ENCODE results near the gene ATG16L1.

The ATG16L1 gene

DNA sequence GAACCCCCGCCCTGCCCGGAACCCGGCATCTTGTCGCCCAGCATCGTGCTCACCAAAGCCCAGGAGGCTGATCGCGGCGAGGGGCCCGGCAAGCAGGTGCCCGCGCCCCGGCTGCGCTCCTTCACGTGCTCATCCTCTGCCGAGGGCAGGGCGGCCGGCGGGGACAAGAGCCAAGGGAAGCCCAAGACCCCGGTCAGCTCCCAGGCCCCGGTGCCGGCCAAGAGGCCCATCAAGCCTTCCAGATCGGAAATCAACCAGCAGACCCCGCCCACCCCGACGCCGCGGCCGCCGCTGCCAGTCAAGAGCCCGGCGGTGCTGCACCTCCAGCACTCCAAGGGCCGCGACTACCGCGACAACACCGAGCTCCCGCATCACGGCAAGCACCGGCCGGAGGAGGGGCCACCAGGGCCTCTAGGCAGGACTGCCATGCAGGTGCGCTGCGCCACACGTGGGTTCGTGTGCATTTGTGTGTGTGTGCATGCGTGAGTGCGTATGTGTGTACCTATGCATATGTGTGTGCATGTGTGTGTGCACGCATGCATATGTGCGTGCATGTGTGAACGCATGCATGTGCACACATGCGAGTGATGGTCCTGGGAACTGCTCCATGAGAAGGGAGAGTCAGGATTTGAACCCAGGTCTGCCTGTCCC, 47.1 kb upstream of the ATG16L1 start:
- no peaks in the 10 kb centered on the region for H3F3A ChIP-seq (ENCODE audit: insufficient read depth, low read length)
- H3K4me1 ChIP-seq (ENCODE audit: low read length), result no peaks in the 10 kb centered on the region
- H3K79me2 ChIP-seq (ENCODE audit: low read length), result no peaks in the 10 kb centered on the region
- H3K4me3 ChIP-seq (ENCODE audit: low read length), result no peak overlapping the region
- no peak overlapping the region for H3K9ac ChIP-seq (ENCODE audit: low read length)
- no peaks in the 10 kb centered on the region for H3K27me3 ChIP-seq (replicated peaks; ENCODE audit: insufficient read depth, low read length)
- no peaks in the 10 kb centered on the region for H3K9me2 ChIP-seq (replicated peaks; ENCODE audit: insufficient read depth, low read length)
- no peaks in the 10 kb centered on the region for H3K9me3 ChIP-seq (replicated peaks; ENCODE audit: insufficient read depth, low read length)
- H3K4me2 ChIP-seq (ENCODE audit: low read depth, low read length), result no peak overlapping the region
- no peak for DNase-seq
- TF ChIP-seq CTCF (IDR thresholded peaks at IDR 0.05; ENCODE audit: low read length) (no peak), EZH2 (optimal IDR thresholded peaks at IDR 0.05; ENCODE audit: low read depth, low read length) (no peak), EZH2phosphoT487 (IDR thresholded peaks at IDR 0.05; ENCODE audit: low read length) (no peak)
- H3K36me3 ChIP-seq (replicated peaks; ENCODE audit: insufficient read depth, low read length), result no peaks in the 10 kb centered on the region
- no peaks in the 10 kb centered on the region for H4K20me1 ChIP-seq (ENCODE audit: insufficient read depth, low read length)
- H3K27ac ChIP-seq (ENCODE audit: low read length), result no peak overlapping the region
- H2AFZ ChIP-seq (ENCODE audit: low read length), result no peak overlapping the region

- no peaks in the 10 kb centered on the region for H3K27me3 ChIP-seq (replicated peaks; ENCODE audit: insufficient read depth, low read length)
- no peaks in the 10 kb centered on the region for H4K20me1 ChIP-seq (ENCODE audit: insufficient read depth, low read length)
- H3K4me3 ChIP-seq (ENCODE audit: low read length), result no peak overlapping the region
- H3K9me3 ChIP-seq (replicated peaks; ENCODE audit: insufficient read depth, low read length), result no peaks in the 10 kb centered on the region
- H3K9ac ChIP-seq (ENCODE audit: low read length), result no peak overlapping the region
- no peaks in the 10 kb centered on the region for H3K4me1 ChIP-seq (ENCODE audit: low read length)
- DNase-seq, result no peak
- no peak overlapping the region for H3K27ac ChIP-seq (ENCODE audit: low read length)
- H3F3A ChIP-seq (ENCODE audit: insufficient read depth, low read length), result no peaks in the 10 kb centered on the region
- no peak overlapping the region for H3K4me2 ChIP-seq (ENCODE audit: low read depth, low read length)
- no peaks in the 10 kb centered on the region for H3K79me2 ChIP-seq (ENCODE audit: low read length)
- TF ChIP-seq CTCF (IDR thresholded peaks at IDR 0.05; ENCODE audit: low read length) (no peak), EZH2 (optimal IDR thresholded peaks at IDR 0.05; ENCODE audit: low read depth, low read length) (no peak), EZH2phosphoT487 (IDR thresholded peaks at IDR 0.05; ENCODE audit: low read length) (no peak)
- H2AFZ ChIP-seq (ENCODE audit: low read length), result no peak overlapping the region
- no peaks in the 10 kb centered on the region for H3K36me3 ChIP-seq (replicated peaks; ENCODE audit: insufficient read depth, low read length)
- H3K9me2 ChIP-seq (replicated peaks; ENCODE audit: insufficient read depth, low read length), result no peaks in the 10 kb centered on the region
These were observed 42.9 kb upstream of the ATG16L1 start for GRCh38 chr2:233208382-233209116.

DNA sequence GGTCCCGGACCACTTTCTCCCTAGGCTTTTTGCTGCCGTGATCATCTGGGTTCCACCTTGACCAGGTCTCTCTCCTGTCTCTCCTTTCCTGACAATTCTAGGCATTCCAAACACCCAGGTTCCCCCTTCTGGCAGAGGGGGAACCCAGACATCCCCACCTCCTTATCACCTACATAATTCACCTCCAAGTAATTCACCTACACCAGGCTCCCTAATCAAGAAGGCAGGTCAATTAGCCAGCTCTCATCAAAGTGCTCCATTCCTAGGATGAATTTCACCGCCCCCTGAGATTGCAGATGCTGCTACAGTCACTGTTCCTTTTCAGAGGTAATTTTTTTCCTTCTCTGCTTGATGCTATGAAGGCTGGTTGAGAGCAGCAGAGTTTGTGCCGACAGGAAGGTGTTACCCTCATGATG, 42.3 kb upstream of the ATG16L1 start:
- H3K27me3 ChIP-seq (replicated peaks; ENCODE audit: insufficient read depth, low read length), result no peaks in the 10 kb centered on the region
- H3K4me3 ChIP-seq (ENCODE audit: low read length), result no peak overlapping the region
- no peaks in the 10 kb centered on the region for H3K36me3 ChIP-seq (replicated peaks; ENCODE audit: insufficient read depth, low read length)
- no peak for DNase-seq
- H4K20me1 ChIP-seq (ENCODE audit: insufficient read depth, low read length), result no peaks in the 10 kb centered on the region
- no peaks in the 10 kb centered on the region for H3K9me2 ChIP-seq (replicated peaks; ENCODE audit: insufficient read depth, low read length)
- H3K9ac ChIP-seq (ENCODE audit: low read length), result no peak overlapping the region
- no peak overlapping the region for H3K27ac ChIP-seq (ENCODE audit: low read length)
- H3F3A ChIP-seq (ENCODE audit: insufficient read depth, low read length), result no peaks in the 10 kb centered on the region
- no peaks in the 10 kb centered on the region for H3K9me3 ChIP-seq (replicated peaks; ENCODE audit: insufficient read depth, low read length)
- TF ChIP-seq EZH2 (optimal IDR thresholded peaks at IDR 0.05; ENCODE audit: low read depth, low read length), result no peak
- TF ChIP-seq EZH2phosphoT487 (IDR thresholded peaks at IDR 0.05; ENCODE audit: low read length), result no peak
- TF ChIP-seq CTCF (IDR thresholded peaks at IDR 0.05; ENCODE audit: low read length), result no peak
- no peaks in the 10 kb centered on the region for H3K79me2 ChIP-seq (ENCODE audit: low read length)
- H2AFZ ChIP-seq (ENCODE audit: low read length), result no peak overlapping the region
- no peaks in the 10 kb centered on the region for H3K4me1 ChIP-seq (ENCODE audit: low read length)
- H3K4me2 ChIP-seq (ENCODE audit: low read depth, low read length), result no peak overlapping the region

Measured in MM.1S (cell line).